ENCODE measurements around the gene UPK3BL1.
"Not testable (repeated sequence)": the region's sequence is repeated elsewhere in the genome, so short reads cannot be mapped to it uniquely, and the experiment has no call there.

The UPK3BL1 gene

GRCh38 chr7:102642691-102643090, at the start of gene UPK3BL1:
Gene UPK3BL1, minus strand, starts transcription at chr7:102642791. Its CDS starts 50 bp downstream, at chr7:102642741.
- DNase-seq, result not testable (repeated sequence)

- DNase-seq, result not testable (repeated sequence)
Measured at GRCh38 chr7:102690602-102691001, 48.0 kb upstream of the UPK3BL1 start.

- not testable (repeated sequence) for DNase-seq
Measured at GRCh38 chr7:102689436-102690282, 47.1 kb upstream of the UPK3BL1 start.

GRCh38 chr7:102688299-102689036, 45.9 kb upstream of the UPK3BL1 start:
- not testable (repeated sequence) for DNase-seq

GRCh38 chr7:102682560-102682959, 40.0 kb upstream of the UPK3BL1 start:
- not testable (repeated sequence) for DNase-seq

- not testable (repeated sequence) for DNase-seq
Measured at GRCh38 chr7:102680780-102681179, 38.2 kb upstream of the UPK3BL1 start.

- DNase-seq, result not testable (repeated sequence)
Measured at GRCh38 chr7:102675545-102675944, 33.0 kb upstream of the UPK3BL1 start.

- DNase-seq, result not testable (repeated sequence)
Measured at GRCh38 chr7:102673447-102674067, 31.0 kb upstream of the UPK3BL1 start.

- DNase-seq, result not testable (repeated sequence)
Measured at GRCh38 chr7:102671956-102672307, 29.3 kb upstream of the UPK3BL1 start.

GRCh38 chr7:102671166-102671955, 28.8 kb upstream of the UPK3BL1 start, which contains the start of gene POLR2J2:
Gene POLR2J2, minus strand, starts transcription at chr7:102671663. Its CDS starts 62 bp downstream, at chr7:102671601.
- not testable (repeated sequence) for DNase-seq

- not testable (repeated sequence) for DNase-seq
Measured at GRCh38 chr7:102667523-102667922, 24.9 kb upstream of the UPK3BL1 start.

GRCh38 chr7:102666850-102667249, 24.3 kb upstream of the UPK3BL1 start:
- not testable (repeated sequence) for DNase-seq

- not testable (repeated sequence) for DNase-seq
Measured at GRCh38 chr7:102664765-102665164, 22.2 kb upstream of the UPK3BL1 start.

- DNase-seq, result not testable (repeated sequence)
Measured at GRCh38 chr7:102649924-102650323, 7.3 kb upstream of the UPK3BL1 start, which contains the start of gene SPDYE2B. Gene SPDYE2B, plus strand, starts transcription at chr7:102650319. Its CDS starts 2,030 bp downstream, at chr7:102652349.

- not testable (repeated sequence) for DNase-seq
Measured at GRCh38 chr7:102647813-102648212, 5.2 kb upstream of the UPK3BL1 start.

GRCh38 chr7:102643404-102643803, 813 bp upstream of the UPK3BL1 start:
- DNase-seq, result not testable (repeated sequence)

- not testable (repeated sequence) for DNase-seq
Measured at GRCh38 chr7:102638848-102639247, 3.7 kb downstream of the UPK3BL1 start.

GRCh38 chr7:102636956-102637355, 5.6 kb downstream of the UPK3BL1 start:
- not testable (repeated sequence) for DNase-seq

GRCh38 chr7:102635354-102635753, 7.2 kb downstream of the UPK3BL1 start:
- DNase-seq, result not testable (repeated sequence)

GRCh38 chr7:102634299-102634698, 8.3 kb downstream of the UPK3BL1 start:
- not testable (repeated sequence) for DNase-seq

GRCh38 chr7:102630622-102631021, 12.0 kb downstream of the UPK3BL1 start:
- DNase-seq, result not testable (repeated sequence)
